Activated CD4-positive, alpha-beta T cell treated with anti-CD3 and anti-CD28 coated beads, Interleukin-2, amount 50 U/mL, for 48 hours (primary cell): ENCODE measurements around the gene ASPG.
A peak's percentile ranks its signal among the peaks of the same experiment; 100 is the strongest.

Experiments
- DNase-seq, 2 experiments: peaks; one replicate each; pipeline ENCODE4 v3.0.0-alpha.2; 2020

Gene ASPG

GRCh38 chr14:104076743-104077142, 8.8 kb upstream of the ASPG start:
- no peak for DNase-seq

GRCh38 chr14:104078031-104078455, 7.5 kb upstream of the ASPG start:
- DNase-seq, result peak; percentile 86 to 90

GRCh38 chr14:104080376-104081260, 4.9 kb upstream of the ASPG start:
- DNase-seq, result no peak

- DNase-seq, result no peak
These were observed 4.2 kb upstream of the ASPG start for GRCh38 chr14:104081261-104081835.

- DNase-seq, result no peak
These were observed 3.5 kb upstream of the ASPG start for GRCh38 chr14:104081951-104082464.

- no peak for DNase-seq
These were observed 2.7 kb upstream of the ASPG start for GRCh38 chr14:104082807-104083206.

GRCh38 chr14:104084251-104085002, 1.1 kb upstream of the ASPG start:
- DNase-seq, result no peak

GRCh38 chr14:104085889-104086201, 345 bp downstream of the ASPG start:
- DNase-seq, result no peak

GRCh38 chr14:104086210-104086660, 735 bp downstream of the ASPG start:
- DNase-seq, result no peak

- DNase-seq, result no peak
These were observed 1.4 kb downstream of the ASPG start for GRCh38 chr14:104086661-104087461.

- DNase-seq, result no peak
These were observed 2.0 kb downstream of the ASPG start for GRCh38 chr14:104087505-104087904.

GRCh38 chr14:104087981-104088850, 2.7 kb downstream of the ASPG start:
- no peak for DNase-seq

GRCh38 chr14:104090071-104090748, 4.7 kb downstream of the ASPG start:
- DNase-seq, result no peak

- no peak for DNase-seq
These were observed 5.8 kb downstream of the ASPG start for GRCh38 chr14:104091061-104091926.

- DNase-seq, result no peak
These were observed 6.6 kb downstream of the ASPG start for GRCh38 chr14:104091927-104092771.

GRCh38 chr14:104092931-104093365, 7.4 kb downstream of the ASPG start:
- no peak for DNase-seq

- DNase-seq, result no peak
These were observed 8.0 kb downstream of the ASPG start for GRCh38 chr14:104093366-104094055.

GRCh38 chr14:104094056-104094708, 8.7 kb downstream of the ASPG start:
- DNase-seq, result no peak
